Thyroid gland (tissue), 4 donors: ENCODE measurements around the gene VWA5B1. TPM values are rescaled to one million over a fixed set of nuclear protein-coding genes. Genes with fewer than 3 reads are reported as not detected.

Source experiments
- DNase-seq, 2 donors: peaks; one replicate each; pipeline ENCODE4 v3.0.0-alpha.2; 2019
- H3K27ac ChIP-seq, 3 donors: fragments of 200-600 bp; sonication (generic); 1 replicate in 2 of 3; 2 replicates in 1 of 3; pipeline ENCODE4 v1.5.1; 2016 to 2019; ENCODE audit warnings: mild to moderate bottlenecking in 1 of 3, moderate library complexity in 1 of 3
- H3K27me3 ChIP-seq: fragments of 200-600 bp; sonication (generic); one replicate; pipeline ENCODE4 v1.5.1; 2019
- H3K36me3 ChIP-seq, 2 donors: fragments of 200-600 bp; sonication (generic); one replicate each; pipeline ENCODE4 v1.5.1; 2016 to 2019
- H3K4me1 ChIP-seq, 2 donors: fragments of 200-600 bp; sonication (generic); one replicate each; pipeline ENCODE4 v1.5.1; 2017 to 2019
- H3K4me3 ChIP-seq, 3 donors: fragments of 200-600 bp; sonication (generic); replicated peaks in 1 of 3; 1 replicate in 2 of 3; 2 replicates in 1 of 3; pipeline ENCODE4 v1.5.1; 2016; ENCODE audit warnings: mild to moderate bottlenecking in 1 of 3
- H3K9me3 ChIP-seq: fragments of 200-600 bp; sonication (generic); one replicate; pipeline ENCODE4 v1.5.1; 2017
- POLR2A ChIP-seq, 2 donors: fragments of 450-650 bp; IDR thresholded peaks; one replicate each; pipeline ENCODE4 v1.6.1; 2017; ENCODE audit warnings: antibody characterized with exemption in 2 of 2, mild to moderate bottlenecking in 2 of 2, moderate library complexity in 1 of 2
- WGBS, 2 donors: methylation state at CpG; one replicate each; pipeline ENCODE4 v1.1.5; 2017; 5-methylcytosine and 5-hydroxymethylcytosine counted together
- intact Hi-C: fragments of 100-400 bp; cut with DNase I; formaldehyde crosslinking; loops from one replicate; pipeline ENCODE4 v1.15.1; 2023
- total RNA-seq, 4 donors: library from RNA; depleted of rRNA; stranded (reverse); fragments of >200 nt; gene quantifications; one replicate each; pipeline ENCODE4 v1.2.3, GENCODE V29; 2016
- TF ChIP-seq, protein P1 (sequence below), 6 experiments: fragments of 200-600 bp in 3 of 6; fragments of 450-650 bp in 3 of 6; sonication (generic) in 3 of 6; IDR thresholded peaks; one replicate each; pipeline ENCODE4 v1.5.1; 2016 to 2019; ENCODE audit warnings: antibody characterized with exemption in 6 of 6, mild to moderate bottlenecking in 2 of 6, inconsistent platforms in 1 of 6, moderate library complexity in 1 of 6

The VWA5B1 gene
- total RNA-seq, 4 donors from 2014 or later: 0.45 TPM; not detected in 3

- intact Hi-C loops: no loop called here
- H3K27me3 ChIP-seq: no peaks in the 10 kb centered on the region
- TF ChIP-seq, protein P1, sequence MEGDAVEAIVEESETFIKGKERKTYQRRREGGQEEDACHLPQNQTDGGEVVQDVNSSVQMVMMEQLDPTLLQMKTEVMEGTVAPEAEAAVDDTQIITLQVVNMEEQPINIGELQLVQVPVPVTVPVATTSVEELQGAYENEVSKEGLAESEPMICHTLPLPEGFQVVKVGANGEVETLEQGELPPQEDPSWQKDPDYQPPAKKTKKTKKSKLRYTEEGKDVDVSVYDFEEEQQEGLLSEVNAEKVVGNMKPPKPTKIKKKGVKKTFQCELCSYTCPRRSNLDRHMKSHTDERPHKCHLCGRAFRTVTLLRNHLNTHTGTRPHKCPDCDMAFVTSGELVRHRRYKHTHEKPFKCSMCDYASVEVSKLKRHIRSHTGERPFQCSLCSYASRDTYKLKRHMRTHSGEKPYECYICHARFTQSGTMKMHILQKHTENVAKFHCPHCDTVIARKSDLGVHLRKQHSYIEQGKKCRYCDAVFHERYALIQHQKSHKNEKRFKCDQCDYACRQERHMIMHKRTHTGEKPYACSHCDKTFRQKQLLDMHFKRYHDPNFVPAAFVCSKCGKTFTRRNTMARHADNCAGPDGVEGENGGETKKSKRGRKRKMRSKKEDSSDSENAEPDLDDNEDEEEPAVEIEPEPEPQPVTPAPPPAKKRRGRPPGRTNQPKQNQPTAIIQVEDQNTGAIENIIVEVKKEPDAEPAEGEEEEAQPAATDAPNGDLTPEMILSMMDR (IDR thresholded peaks at IDR 0.05): no peak
- TF ChIP-seq POLR2A (IDR thresholded peaks at IDR 0.05): no peak
- peaks cover 0 to 11% of the 10 kb centered on the region in 2 donors for H3K4me1 ChIP-seq
- H3K27ac ChIP-seq: no peak overlapping the region
- no peaks in the 10 kb centered on the region for H3K9me3 ChIP-seq
- no peak overlapping the region for H3K4me3 ChIP-seq
- no peak for DNase-seq
- WGBS, 2 donors: 86 to 92% methylated on average over 1 of the region's 1 CpG
- no peaks in the 10 kb centered on the region for H3K36me3 ChIP-seq
These were observed 55.8 kb downstream of the VWA5B1 start for GRCh38 chr1:20346433-20346832.

- intact Hi-C loops: no loop called here
- Histone ChIP-seq H3K27ac (no peak overlapping the region), H3K9me3 (no peaks in the 10 kb centered on the region), H3K27me3 (no peaks in the 10 kb centered on the region), H3K36me3 (no peaks in the 10 kb centered on the region), H3K4me1 (peaks cover 0 to 11% of the 10 kb centered on the region in 2 donors), H3K4me3 (no peak overlapping the region)
- 95 to 98% methylated on average over 2 of the region's 2 CpGs for WGBS, 2 donors
- no peak for DNase-seq
- TF ChIP-seq, protein P1 (IDR thresholded peaks at IDR 0.05): no peak
- TF ChIP-seq POLR2A (IDR thresholded peaks at IDR 0.05): no peak
These were observed 57.0 kb downstream of the VWA5B1 start for GRCh38 chr1:20347699-20348098.

- Histone ChIP-seq H3K4me3 (no peak overlapping the region), H3K9me3 (no peaks in the 10 kb centered on the region), H3K36me3 (no peaks in the 10 kb centered on the region), H3K4me1 (peaks cover 0 to 6% of the 10 kb centered on the region in 2 donors), H3K27me3 (no peaks in the 10 kb centered on the region), H3K27ac (no peak overlapping the region)
- intact Hi-C loops: no loop called here
- DNase-seq: no peak
- TF ChIP-seq, protein P1 (IDR thresholded peaks at IDR 0.05): no peak
- TF ChIP-seq POLR2A (IDR thresholded peaks at IDR 0.05): no peak
- WGBS, 2 donors: 83 to 86% methylated on average over 13 of the region's 13 CpGs
These were observed 57.7 kb downstream of the VWA5B1 start for GRCh38 chr1:20348326-20348915.

- TF ChIP-seq, protein P1 (IDR thresholded peaks at IDR 0.05): no peak
- TF ChIP-seq POLR2A (IDR thresholded peaks at IDR 0.05): no peak
- Histone ChIP-seq H3K27me3 (no peaks in the 10 kb centered on the region), H3K9me3 (no peaks in the 10 kb centered on the region), H3K27ac (no peak overlapping the region), H3K36me3 (no peaks in the 10 kb centered on the region), H3K4me1 (no peaks in the 10 kb centered on the region), H3K4me3 (no peak overlapping the region)
- 94 to 97% methylated on average over 5 of the region's 5 CpGs for WGBS, 2 donors
- intact Hi-C loops: no loop called here
- DNase-seq: no peak
These were observed 58.9 kb downstream of the VWA5B1 start for GRCh38 chr1:20349561-20349960.

- intact Hi-C loops: no loop called here
- Histone ChIP-seq H3K4me3 (no peak overlapping the region), H3K27ac (no peak overlapping the region), H3K27me3 (no peaks in the 10 kb centered on the region), H3K4me1 (no peaks in the 10 kb centered on the region), H3K9me3 (no peaks in the 10 kb centered on the region), H3K36me3 (no peaks in the 10 kb centered on the region)
- TF ChIP-seq, protein P1 (IDR thresholded peaks at IDR 0.05): no peak
- TF ChIP-seq POLR2A (IDR thresholded peaks at IDR 0.05): no peak
- WGBS, 2 donors: 79 to 84% methylated on average over 10 to 12 of the region's 12 CpGs
- DNase-seq: no peak
These were observed 59.3 kb downstream of the VWA5B1 start for GRCh38 chr1:20349971-20350370.
